Mammary epithelial cell (primary cell): ENCODE results near the gene TLX2.
A peak's percentile ranks its signal among the peaks of the same experiment; 100 is the strongest.

Experiments used
- EZH2 ChIP-seq: IDR thresholded peaks from 2 replicates; pipeline ENCODE4 v1.6.1; 2012; ENCODE audit warnings: low read length, inconsistent platforms, borderline replicate concordance
- TF ChIP-seq, protein P1 (sequence below), 2 donors: IDR thresholded peaks in 1 of 2; conservative IDR thresholded peaks in 1 of 2; 2 replicates each; pipeline ENCODE4 v1.5.1; 2011 to 2012; ENCODE audit warnings: inconsistent platforms in 2 of 2, low read length in 2 of 2, mild to moderate bottlenecking in 2 of 2, control low read depth in 1 of 2, low read depth in 1 of 2; ENCODE audit not compliant: insufficient read depth in 1 of 2; ENCODE audit errors: extremely low read depth in 1 of 2

GRCh38 chr2:74474899-74475298, 39.4 kb upstream of the TLX2 start:
- TF ChIP-seq, protein P1, sequence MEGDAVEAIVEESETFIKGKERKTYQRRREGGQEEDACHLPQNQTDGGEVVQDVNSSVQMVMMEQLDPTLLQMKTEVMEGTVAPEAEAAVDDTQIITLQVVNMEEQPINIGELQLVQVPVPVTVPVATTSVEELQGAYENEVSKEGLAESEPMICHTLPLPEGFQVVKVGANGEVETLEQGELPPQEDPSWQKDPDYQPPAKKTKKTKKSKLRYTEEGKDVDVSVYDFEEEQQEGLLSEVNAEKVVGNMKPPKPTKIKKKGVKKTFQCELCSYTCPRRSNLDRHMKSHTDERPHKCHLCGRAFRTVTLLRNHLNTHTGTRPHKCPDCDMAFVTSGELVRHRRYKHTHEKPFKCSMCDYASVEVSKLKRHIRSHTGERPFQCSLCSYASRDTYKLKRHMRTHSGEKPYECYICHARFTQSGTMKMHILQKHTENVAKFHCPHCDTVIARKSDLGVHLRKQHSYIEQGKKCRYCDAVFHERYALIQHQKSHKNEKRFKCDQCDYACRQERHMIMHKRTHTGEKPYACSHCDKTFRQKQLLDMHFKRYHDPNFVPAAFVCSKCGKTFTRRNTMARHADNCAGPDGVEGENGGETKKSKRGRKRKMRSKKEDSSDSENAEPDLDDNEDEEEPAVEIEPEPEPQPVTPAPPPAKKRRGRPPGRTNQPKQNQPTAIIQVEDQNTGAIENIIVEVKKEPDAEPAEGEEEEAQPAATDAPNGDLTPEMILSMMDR (conservative IDR thresholded peaks at IDR 0.05 in 1 of 2, IDR thresholded peaks at IDR 0.05 in 1 of 2; ENCODE audit: extremely low read depth in 1 of 2, insufficient read depth in 1 of 2, low read depth in 1 of 2, low read length in 2 of 2), result peak in 1 of 2 donors; percentile 32
- TF ChIP-seq EZH2, result no peak
